GM12864 (cell line): Measurements from ENCODE around the gene NGDN.

Experiments
- DNase-seq: peaks from one replicate; pipeline ENCODE4 v3.0.0-alpha.2; 2011; ENCODE audit warnings: low read depth
- H3K4me3 ChIP-seq: 2 replicates; pipeline ENCODE4 v1.5.1; 2011; ENCODE audit warnings: mild to moderate bottlenecking, low read depth, low read length, control low read depth
- CTCF ChIP-seq: IDR thresholded peaks from 2 replicates; pipeline ENCODE4 v1.5.1; 2011; ENCODE audit warnings: low read depth, mild to moderate bottlenecking, moderate library complexity, low read length, control low read depth, inconsistent platforms; ENCODE audit errors: missing control alignments

Gene NGDN

GRCh38 chr14:23435543-23436326 lies 33.8 kb upstream of the NGDN start, which contains the start of gene MYH7:
MYH7 (minus strand) TSS chr14:23435660; CDS start chr14:23433732, 1,928 bp downstream.
- H3K4me3 ChIP-seq, result no peak within 1 kb of the TSS
- no peak for DNase-seq
- no peak for TF ChIP-seq CTCF

- no peak for TF ChIP-seq CTCF
Measured at GRCh38 chr14:23436327-23437132, 33.0 kb upstream of the NGDN start.

GRCh38 chr14:23437133-23438100 lies 32.1 kb upstream of the NGDN start:
- no peak for DNase-seq
- TF ChIP-seq CTCF, result no peak
- no peak overlapping the region for H3K4me3 ChIP-seq

More at GRCh38 chr14:23436327-23437132, 33.0 kb upstream of the NGDN start:
- DNase-seq, result no peak
- no peak overlapping the region for H3K4me3 ChIP-seq

GRCh38 chr14:23438101-23438971 lies 31.2 kb upstream of the NGDN start:
- no peak overlapping the region for H3K4me3 ChIP-seq
- no peak for DNase-seq
- no peak for TF ChIP-seq CTCF

GRCh38 chr14:23439107-23439835 lies 30.2 kb upstream of the NGDN start:
- TF ChIP-seq CTCF, result no peak
- no peak overlapping the region for H3K4me3 ChIP-seq
- DNase-seq, result no peak
